Loucy (cell line): ENCODE data around the gene IKBIP.

Source experiments
- CTCF ChIP-seq: fragments of 200-600 bp; sonication (generic); conservative IDR thresholded peaks from 2 replicates; pipeline ENCODE4 v1.5.1; 2014; ENCODE audit warnings: mild to moderate bottlenecking, antibody characterized with exemption, low read length
- EZH2phosphoT487 ChIP-seq: fragments of 200-600 bp; IDR thresholded peaks from 2 replicates; pipeline ENCODE4 v1.6.1; 2018; ENCODE audit warnings: antibody characterized with exemption, mild to moderate bottlenecking, moderate library complexity, borderline replicate concordance

- TF ChIP-seq CTCF (no peak), EZH2phosphoT487 (no peak)
Observed at GRCh38 chr12:98686603-98687002, 42.0 kb upstream of the IKBIP start.
